ENCODE results near the gene CAB39. TPM values are rescaled to one million over a fixed set of nuclear protein-coding genes. Genes with fewer than 3 reads are reported as not detected.
A peak's percentile ranks its signal among the peaks of the same experiment; 100 is the strongest.

CAB39 gene
- total RNA-seq, 1 donor from 2014 or later: 68.6 TPM

DNA sequence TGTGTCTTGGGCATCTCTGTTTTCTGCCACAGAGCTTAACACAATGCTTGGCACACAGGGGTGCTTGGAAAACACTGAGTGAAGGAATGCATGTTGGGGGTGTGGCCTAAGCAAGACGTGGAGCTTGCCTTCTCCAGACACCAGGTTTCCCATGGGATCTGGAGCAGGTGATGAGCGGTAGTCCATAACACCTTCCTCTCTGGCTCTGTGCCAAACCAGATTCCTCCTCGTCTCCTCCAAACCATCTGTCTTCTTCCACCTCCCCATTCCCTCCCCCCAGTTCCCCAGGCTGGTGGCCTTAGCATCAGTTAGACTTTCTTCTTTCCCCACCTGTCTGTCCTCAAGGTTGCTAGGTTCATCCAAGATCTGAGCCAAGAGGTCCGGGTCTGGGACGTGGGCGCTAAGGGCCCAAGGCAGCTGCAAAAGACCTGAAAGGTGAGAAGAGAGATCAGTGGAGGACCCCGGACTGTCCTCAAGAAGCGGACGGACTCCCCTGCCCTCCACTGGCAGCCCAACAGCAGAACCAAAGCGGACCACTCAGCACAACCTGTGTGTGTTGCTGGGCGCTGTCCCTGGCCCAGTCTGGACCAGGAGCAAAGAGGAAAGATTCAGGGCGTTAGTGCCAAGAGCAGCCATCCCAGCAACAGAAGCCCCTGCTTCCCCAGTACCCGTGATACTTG, 150.9 kb downstream of the CAB39 start:
- peaks cover 53% of the 10 kb centered on the region for H3K4me1 Mint-ChIP-seq
- H3K27ac Mint-ChIP-seq: peak overlapping the region; percentile 46
- DNase-seq (no peak), ATAC-seq (ENCODE audit: low read depth) (no peak)
- intact Hi-C loops (cut with micrococcal nuclease): loop anchor here (1.0 to 2.0 kb wide), 4 partner anchors 10 to 50 kb away; no protein-coding TSS in a partner anchor
- H3K9me3 Mint-ChIP-seq: no peaks in the 10 kb centered on the region
- H3K27me3 Mint-ChIP-seq: peaks cover 2% of the 10 kb centered on the region
- H3K36me3 Mint-ChIP-seq (ENCODE audit: low read depth): no peaks in the 10 kb centered on the region
- ChIA-PET CTCF (interaction anchor here (0.7 to 0.9 kb wide), 3 partner anchors 13 to 39 kb away, joined by 3 read pairs; no protein-coding TSS in a partner anchor), POLR2A (interaction anchor here (1.4 to 1.5 kb wide), 2 partner anchors 10 to 32 kb away, joined by 4 to 16 read pairs; no protein-coding TSS in a partner anchor)
- peak overlapping the region; percentile 89 for H3K4me3 Mint-ChIP-seq
- TF ChIP-seq, protein P1, sequence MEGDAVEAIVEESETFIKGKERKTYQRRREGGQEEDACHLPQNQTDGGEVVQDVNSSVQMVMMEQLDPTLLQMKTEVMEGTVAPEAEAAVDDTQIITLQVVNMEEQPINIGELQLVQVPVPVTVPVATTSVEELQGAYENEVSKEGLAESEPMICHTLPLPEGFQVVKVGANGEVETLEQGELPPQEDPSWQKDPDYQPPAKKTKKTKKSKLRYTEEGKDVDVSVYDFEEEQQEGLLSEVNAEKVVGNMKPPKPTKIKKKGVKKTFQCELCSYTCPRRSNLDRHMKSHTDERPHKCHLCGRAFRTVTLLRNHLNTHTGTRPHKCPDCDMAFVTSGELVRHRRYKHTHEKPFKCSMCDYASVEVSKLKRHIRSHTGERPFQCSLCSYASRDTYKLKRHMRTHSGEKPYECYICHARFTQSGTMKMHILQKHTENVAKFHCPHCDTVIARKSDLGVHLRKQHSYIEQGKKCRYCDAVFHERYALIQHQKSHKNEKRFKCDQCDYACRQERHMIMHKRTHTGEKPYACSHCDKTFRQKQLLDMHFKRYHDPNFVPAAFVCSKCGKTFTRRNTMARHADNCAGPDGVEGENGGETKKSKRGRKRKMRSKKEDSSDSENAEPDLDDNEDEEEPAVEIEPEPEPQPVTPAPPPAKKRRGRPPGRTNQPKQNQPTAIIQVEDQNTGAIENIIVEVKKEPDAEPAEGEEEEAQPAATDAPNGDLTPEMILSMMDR (IDR thresholded peaks at IDR 0.05): no peak

DNA sequence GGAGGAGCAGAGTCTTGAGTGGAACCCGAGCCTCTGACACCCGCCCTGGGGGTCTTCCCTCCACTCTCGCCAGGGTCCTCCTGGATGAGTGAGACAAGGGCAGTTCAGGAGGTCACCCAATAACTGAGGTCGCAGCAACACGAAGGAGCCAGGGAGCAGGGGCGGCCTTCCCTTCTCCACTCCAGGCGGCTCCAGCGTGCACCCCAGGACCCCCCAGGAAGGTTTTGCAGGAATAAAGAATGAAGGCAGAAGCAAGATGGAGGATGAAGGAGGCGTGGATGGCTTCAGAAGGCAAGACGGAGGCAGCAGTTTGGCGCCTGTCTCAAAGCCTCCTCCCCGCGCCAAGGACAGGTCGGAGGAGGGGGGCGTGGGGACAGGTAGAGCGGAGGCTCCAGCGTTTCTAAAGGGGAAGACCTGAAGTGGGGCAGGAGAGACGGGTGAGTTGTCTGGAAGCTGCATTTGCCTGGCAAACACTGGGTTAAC, 151.5 kb downstream of the CAB39 start:
- Mint-ChIP-seq H3K4me3 (peak overlapping the region; percentile 89), H3K9me3 (no peaks in the 10 kb centered on the region), H3K27me3 (peaks cover 2% of the 10 kb centered on the region), H3K4me1 (peaks cover 57% of the 10 kb centered on the region), H3K27ac (peak overlapping the region; percentile 68), H3K36me3 (ENCODE audit: low read depth) (peaks cover 2% of the 10 kb centered on the region)
- ChIA-PET POLR2A (interaction anchor here (0.5 to 1.5 kb wide), 6 partner anchors 9 to 527 kb away, joined by 3 to 16 read pairs (median 4); no protein-coding TSS in a partner anchor), CTCF (interaction anchor here (1.1 to 1.4 kb wide), 5 partner anchors 9 to 123 kb away, joined by 3 to 8 read pairs (median 4); no protein-coding TSS in a partner anchor)
- ATAC-seq (ENCODE audit: low read depth) (no peak), DNase-seq (no peak)
- intact Hi-C loops (cut with micrococcal nuclease): loop anchor here (1.0 to 2.0 kb wide), 4 partner anchors 9 to 49 kb away; no protein-coding TSS in a partner anchor
- TF ChIP-seq, protein P1 (IDR thresholded peaks at IDR 0.05): no peak

DNA sequence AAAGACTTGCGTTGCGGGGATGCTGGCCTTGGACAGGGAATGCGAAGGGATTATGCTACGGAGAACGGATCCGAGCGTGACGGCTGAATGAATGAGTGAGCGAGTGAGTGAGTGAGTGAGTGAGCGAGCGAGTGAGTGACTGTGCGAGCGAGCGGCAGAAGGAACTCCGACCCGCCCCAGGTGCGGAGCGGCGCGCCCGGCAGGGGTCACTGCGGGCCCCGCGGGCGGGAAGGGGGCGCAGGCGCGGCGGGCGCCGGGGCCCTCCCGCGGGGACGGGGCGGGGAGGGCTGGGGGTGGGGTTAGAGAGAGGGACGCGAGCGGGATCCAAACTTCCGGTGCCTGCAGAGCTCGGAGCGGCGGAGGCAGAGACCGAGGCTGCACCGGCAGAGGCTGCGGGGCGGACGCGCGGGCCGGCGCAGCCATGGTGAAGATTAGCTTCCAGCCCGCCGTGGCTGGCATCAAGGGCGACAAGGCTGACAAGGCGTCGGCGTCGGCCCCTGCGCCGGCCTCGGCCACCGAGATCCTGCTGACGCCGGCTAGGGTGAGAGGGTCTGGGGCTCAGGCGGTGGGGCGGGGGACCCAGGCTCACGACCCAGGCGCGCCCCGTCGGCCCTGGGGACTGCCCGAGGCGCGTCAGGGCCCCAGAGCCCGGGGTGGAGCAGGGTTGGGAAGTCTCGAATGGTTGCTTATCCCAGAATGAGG, 152.1 kb downstream of the CAB39 start, which contains the start of gene ITM2C:
Gene ITM2C, plus strand, starts transcription at position 338 of the 702 bp plus-strand sequence. Its CDS starts 84 bp downstream, at position 422.
- POLR2A ChIA-PET: interaction anchor here (0.5 to 1.5 kb wide), 6 partner anchors 9 to 527 kb away, joined by 3 to 16 read pairs (median 4); no protein-coding TSS in a partner anchor
- peak within 1 kb of the TSS; percentile 89 for H3K4me3 Mint-ChIP-seq
- peaks cover 2% of the 10 kb centered on the region for H3K36me3 Mint-ChIP-seq (ENCODE audit: low read depth)
- CTCF ChIA-PET: interaction anchor here (0.6 to 1.4 kb wide), 9 partner anchors 9 to 123 kb away, joined by 3 to 8 read pairs (median 4); no protein-coding TSS in a partner anchor
- peaks cover 2% of the 10 kb centered on the region for H3K27me3 Mint-ChIP-seq
- peak within 1 kb of the TSS; percentile 70 for H3K27ac Mint-ChIP-seq
- TF ChIP-seq, protein P1 (IDR thresholded peaks at IDR 0.05): no peak
- no peaks in the 10 kb centered on the region for H3K9me3 Mint-ChIP-seq
- ATAC-seq (ENCODE audit: low read depth): peak; percentile 83
- peaks cover 57% of the 10 kb centered on the region for H3K4me1 Mint-ChIP-seq
- intact Hi-C loops (cut with micrococcal nuclease): loop anchor here (1.0 to 2.0 kb wide), 4 partner anchors 9 to 49 kb away; no protein-coding TSS in a partner anchor
- peak; percentile 73 for DNase-seq

DNA sequence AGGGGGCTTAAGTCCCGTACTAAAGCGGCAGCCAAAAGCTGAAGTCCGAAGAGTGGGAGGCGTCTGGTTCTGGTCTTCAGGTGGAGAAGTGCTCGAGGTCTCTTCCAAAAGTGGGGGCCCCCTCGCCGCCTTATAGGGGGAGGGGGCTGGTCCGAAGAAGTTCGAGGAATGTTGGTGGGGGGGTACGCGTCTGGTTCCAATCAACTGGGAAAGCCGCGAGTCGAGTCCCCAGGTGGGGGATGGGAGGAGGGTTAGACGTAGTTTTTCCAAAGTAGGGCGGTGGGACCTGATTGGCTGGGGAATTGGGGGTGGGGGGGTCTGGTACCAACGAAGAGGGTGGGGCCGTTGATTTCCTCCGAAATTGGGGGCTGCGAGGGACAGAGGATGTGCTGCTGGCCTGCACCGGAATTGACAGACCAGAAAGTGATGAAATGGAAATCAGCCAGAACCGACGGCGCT, 152.7 kb downstream of the CAB39 start:
- H3K27me3 Mint-ChIP-seq: peaks cover 2% of the 10 kb centered on the region
- peak overlapping the region; percentile 70 for H3K27ac Mint-ChIP-seq
- ChIA-PET POLR2A (interaction anchor here (0.9 to 1.5 kb wide), 5 partner anchors 8 to 122 kb away, joined by 3 to 16 read pairs (median 4); no protein-coding TSS in a partner anchor), CTCF (interaction anchor here (0.6 to 1.4 kb wide), 10 partner anchors 8 to 122 kb away, joined by 3 to 8 read pairs (median 4); no protein-coding TSS in a partner anchor)
- H3K4me1 Mint-ChIP-seq: peaks cover 63% of the 10 kb centered on the region
- H3K36me3 Mint-ChIP-seq (ENCODE audit: low read depth): peaks cover 2% of the 10 kb centered on the region
- no peaks in the 10 kb centered on the region for H3K9me3 Mint-ChIP-seq
- DNase-seq (no peak), ATAC-seq (ENCODE audit: low read depth) (no peak)
- intact Hi-C loops (cut with micrococcal nuclease): loop anchor here (2.0 kb wide), 1 partner anchor 13 kb away; no protein-coding TSS in a partner anchor
- TF ChIP-seq, protein P1 (IDR thresholded peaks at IDR 0.05): no peak
- peak overlapping the region; percentile 85 for H3K4me3 Mint-ChIP-seq

All from activated B cell treated with CpG ODN at 0.5 μM for 24 hours (primary cell).